DND-41 (cell line): ENCODE data around the gene PATL1.

Experiments used
- ATAC-seq: fragments of 200-7000 bp; cut with Tn5 transposase; 3 replicates; pipeline ENCODE4 v1.9.1; 2021; ENCODE audit warnings: low read depth; ENCODE audit not compliant: insufficient read depth
- DNase-seq: peaks from one replicate; pipeline ENCODE4 v3.0.0-alpha.2; 2020
- H2AFZ ChIP-seq: 2 replicates; pipeline ENCODE4 v1.6.0; 2012; ENCODE audit warnings: low read depth, low read length
- H3K27ac ChIP-seq: 2 replicates; pipeline ENCODE4 v1.5.1; 2012; ENCODE audit warnings: low read length, inconsistent platforms
- H3K27me3 ChIP-seq: fragments of 200-600 bp; sonication (generic); 2 replicates; pipeline ENCODE4 v1.6.0; 2012; ENCODE audit warnings: low read length, mild to moderate bottlenecking, inconsistent platforms; ENCODE audit not compliant: insufficient read depth, poor library complexity
- H3K36me3 ChIP-seq: 2 replicates; pipeline ENCODE4 v1.5.1; 2012; ENCODE audit warnings: low read length, inconsistent platforms; ENCODE audit not compliant: insufficient read depth
- H3K4me1 ChIP-seq: 2 replicates; pipeline ENCODE4 v1.5.1; 2012; ENCODE audit warnings: mild to moderate bottlenecking, low read length; ENCODE audit not compliant: insufficient read depth
- H3K4me2 ChIP-seq: 2 replicates; pipeline ENCODE4 v1.6.0; 2012; ENCODE audit warnings: mild to moderate bottlenecking, moderate library complexity, low read length, inconsistent platforms; ENCODE audit not compliant: insufficient read depth
- H3K4me3 ChIP-seq, 2 experiments: fragments of 200-600 bp in 1 of 2; shearing (Covaris generic) in 1 of 2; 2 replicates each; pipeline ENCODE4 v1.5.1; 2012 to 2016; ENCODE audit warnings: inconsistent platforms in 2 of 2, low read length in 2 of 2, mild to moderate bottlenecking in 2 of 2, low read depth in 1 of 2, moderate library complexity in 1 of 2
- H3K79me2 ChIP-seq: 2 replicates; pipeline ENCODE4 v1.6.0; 2012; ENCODE audit warnings: low read length, inconsistent platforms; ENCODE audit not compliant: insufficient read depth
- H3K9ac ChIP-seq: 2 replicates; pipeline ENCODE4 v1.6.0; 2012; ENCODE audit warnings: low read depth, mild to moderate bottlenecking, inconsistent platforms, low read length, moderate library complexity
- H3K9me3 ChIP-seq: 2 replicates; pipeline ENCODE4 v1.5.1; 2012; ENCODE audit warnings: low read length, moderate library complexity, mild to moderate bottlenecking, inconsistent platforms; ENCODE audit not compliant: insufficient read depth, severe bottlenecking
- H4K20me1 ChIP-seq: 2 replicates; pipeline ENCODE4 v1.6.0; 2012; ENCODE audit warnings: low read length; ENCODE audit not compliant: insufficient read depth
- CTCF ChIP-seq: IDR thresholded peaks from 2 replicates; pipeline ENCODE4 v1.5.1; 2012; ENCODE audit warnings: borderline replicate concordance, low read length, moderate library complexity, mild to moderate bottlenecking; ENCODE audit not compliant: poor library complexity, severe bottlenecking; ENCODE audit errors: extremely low read depth
- EZH2 ChIP-seq: IDR thresholded peaks from 3 replicates; pipeline ENCODE4 v1.6.1; 2012; ENCODE audit warnings: borderline replicate concordance, low read depth, mild to moderate bottlenecking, moderate library complexity, low read length, inconsistent platforms; ENCODE audit not compliant: severe bottlenecking

The PATL1 gene

GRCh38 chr11:59671471-59671870, 2.6 kb upstream of the PATL1 start:
- H3K36me3 ChIP-seq, result peaks cover 12% of the 10 kb centered on the region
- no peak overlapping the region for H3K9ac ChIP-seq
- no peak overlapping the region for H3K27ac ChIP-seq
- no peak overlapping the region for H3K4me3 ChIP-seq
- H3K27me3 ChIP-seq, result no peaks in the 10 kb centered on the region
- no peaks in the 10 kb centered on the region for H3K9me3 ChIP-seq
- H3K4me1 ChIP-seq, result peaks cover 30% of the 10 kb centered on the region
- DNase-seq, result no peak
- TF ChIP-seq EZH2, result no peak
- H4K20me1 ChIP-seq, result peaks cover 13% of the 10 kb centered on the region; the same call in 1 of the 2 replicates
- H2AFZ ChIP-seq, result 0 out of 2 replicates have a peak overlapping the region, but pooled peaks have one; percentile 5
- peaks cover 28% of the 10 kb centered on the region for H3K79me2 ChIP-seq
- H3K4me2 ChIP-seq, result no peak overlapping the region
- no peak for ATAC-seq

- H2AFZ ChIP-seq, result peak overlapping the region; percentile 85
- H3K9ac ChIP-seq, result peak overlapping the region; percentile 78
- no peak for ATAC-seq
- H3K36me3 ChIP-seq, result peaks cover 30% of the 10 kb centered on the region
- H3K79me2 ChIP-seq, result peaks cover 47% of the 10 kb centered on the region
- peaks cover 45% of the 10 kb centered on the region for H3K4me1 ChIP-seq
- peak overlapping the region; percentile 61 to 80; a peak in 3 of 4 replicates for H3K4me3 ChIP-seq
- H3K9me3 ChIP-seq, result no peaks in the 10 kb centered on the region
- no peak for DNase-seq
- H4K20me1 ChIP-seq, result peaks cover 16% of the 10 kb centered on the region; the same call in 1 of the 2 replicates
- H3K27me3 ChIP-seq, result no peaks in the 10 kb centered on the region
- peak overlapping the region; percentile 95 for H3K4me2 ChIP-seq
- no peak for TF ChIP-seq EZH2
- TF ChIP-seq CTCF, result no peak
- H3K27ac ChIP-seq, result peak overlapping the region; percentile 91
Measured at GRCh38 chr11:59669611-59670009, 773 bp upstream of the PATL1 start.

DNA sequence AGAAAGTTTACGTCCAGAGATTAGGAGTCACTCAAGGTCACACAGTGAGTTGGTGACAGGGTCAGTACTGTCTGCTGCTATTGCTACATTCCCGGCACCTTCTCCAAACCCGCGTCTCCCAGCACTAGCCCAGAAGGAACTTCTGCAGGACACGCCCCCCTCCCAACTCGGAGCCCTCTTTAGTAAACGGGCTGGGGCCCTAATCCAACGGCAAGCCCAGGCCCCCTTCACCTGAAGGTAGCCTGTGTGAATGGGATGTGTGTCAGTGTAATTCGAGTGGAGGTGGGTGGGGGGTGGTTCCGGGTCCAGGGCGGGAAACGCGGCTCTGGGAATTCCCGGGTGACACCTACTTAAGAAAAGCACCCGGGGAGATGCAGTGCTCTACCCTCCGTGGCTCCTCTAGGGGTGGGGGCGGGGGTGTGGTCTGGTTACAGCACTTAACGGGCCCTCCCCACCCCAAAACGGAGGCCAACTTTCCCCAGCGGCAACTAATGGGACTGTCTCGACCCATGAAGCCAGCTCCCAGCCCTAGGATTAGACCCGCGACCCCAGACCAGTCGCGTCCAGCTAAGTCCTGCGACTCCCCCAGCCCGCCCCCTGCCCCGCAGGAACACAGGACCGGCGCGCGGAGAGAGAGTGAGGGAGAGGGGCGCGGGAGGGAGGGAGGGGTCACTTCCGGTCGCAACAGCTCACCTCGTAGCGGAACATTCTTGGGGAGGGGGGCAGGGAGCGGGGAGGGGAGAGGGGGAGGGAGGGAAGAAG, 468 bp downstream of the PATL1 start:
- H4K20me1 ChIP-seq, result peaks cover 16% of the 10 kb centered on the region; the same call in 1 of the 2 replicates
- peaks cover 59% of the 10 kb centered on the region for H3K79me2 ChIP-seq
- H3K9ac ChIP-seq, result peak overlapping the region; percentile 78
- no peaks in the 10 kb centered on the region for H3K9me3 ChIP-seq
- no peak for TF ChIP-seq EZH2
- peak; percentile 19 for TF ChIP-seq CTCF
- peaks cover 43% of the 10 kb centered on the region for H3K36me3 ChIP-seq
- ATAC-seq (peak; percentile 38), DNase-seq (no peak)
- peak overlapping the region; percentile 94 for H3K4me2 ChIP-seq
- peak overlapping the region; percentile 86 for H2AFZ ChIP-seq
- peak overlapping the region; percentile 88 for H3K27ac ChIP-seq
- H3K4me1 ChIP-seq, result peaks cover 49% of the 10 kb centered on the region
- H3K27me3 ChIP-seq, result no peaks in the 10 kb centered on the region
- peak overlapping the region; percentile 45 to 80 for H3K4me3 ChIP-seq

GRCh38 chr11:59667812-59668187, 1.0 kb downstream of the PATL1 start:
- DNase-seq (no peak), ATAC-seq (no peak)
- H4K20me1 ChIP-seq, result peaks cover 16% of the 10 kb centered on the region; the same call in 1 of the 2 replicates
- peak overlapping the region; percentile 94 for H3K4me2 ChIP-seq
- no peaks in the 10 kb centered on the region for H3K27me3 ChIP-seq
- H3K27ac ChIP-seq, result peak overlapping the region; percentile 88
- peaks cover 65% of the 10 kb centered on the region for H3K79me2 ChIP-seq
- H3K4me1 ChIP-seq, result peaks cover 53% of the 10 kb centered on the region
- H3K4me3 ChIP-seq, result peak overlapping the region; percentile 45 to 80
- H3K9ac ChIP-seq, result peak overlapping the region; percentile 78
- H2AFZ ChIP-seq, result no peak overlapping the region; the same call in 1 of the 2 replicates
- no peaks in the 10 kb centered on the region for H3K9me3 ChIP-seq
- H3K36me3 ChIP-seq, result peaks cover 48% of the 10 kb centered on the region
- TF ChIP-seq CTCF, result no peak
- TF ChIP-seq EZH2, result no peak
